GM11168 (cell line): ENCODE data around the gene ICA1L.

ENCODE experiments used
- in situ Hi-C: fragments of 300-500 bp; cut with MboI; formaldehyde crosslinking; loops from one replicate; pipeline ENCODE4 v1.12.0; 2022; ENCODE audit warnings: low sequenced_read_pairs; ENCODE audit not compliant: unreplicated experiment

Gene ICA1L

GRCh38 chr2:202790676-202791075 is 80.9 kb downstream of the ICA1L start:
- in situ Hi-C loops: no loop called here

- in situ Hi-C loops: no loop called here
These were observed 84.7 kb downstream of the ICA1L start for GRCh38 chr2:202786842-202787241.

GRCh38 chr2:202782940-202783558 is 88.5 kb downstream of the ICA1L start:
- in situ Hi-C loops: no loop called here

- in situ Hi-C loops: no loop called here
These were observed 91.0 kb downstream of the ICA1L start for GRCh38 chr2:202780514-202781021.

- in situ Hi-C loops: no loop called here
These were observed 93.3 kb downstream of the ICA1L start for GRCh38 chr2:202778217-202778616.

- in situ Hi-C loops: no loop called here
These were observed 97.5 kb downstream of the ICA1L start for GRCh38 chr2:202774104-202774503.

- in situ Hi-C loops: no loop called here
These were observed 98.1 kb downstream of the ICA1L start for GRCh38 chr2:202773301-202773973.

- in situ Hi-C loops: no loop called here
These were observed 99.7 kb downstream of the ICA1L start for GRCh38 chr2:202771741-202772460.

- in situ Hi-C loops: no loop called here
These were observed 100.2 kb downstream of the ICA1L start for GRCh38 chr2:202771336-202771735.

- in situ Hi-C loops: no loop called here
These were observed 102.4 kb downstream of the ICA1L start for GRCh38 chr2:202769201-202769600.

- in situ Hi-C loops: no loop called here
These were observed 103.3 kb downstream of the ICA1L start for GRCh38 chr2:202768273-202768672.

GRCh38 chr2:202765436-202765835 is 106.1 kb downstream of the ICA1L start:
- in situ Hi-C loops: no loop called here

GRCh38 chr2:202764991-202765390 is 106.6 kb downstream of the ICA1L start:
- in situ Hi-C loops: no loop called here

GRCh38 chr2:202763916-202764315 is 107.7 kb downstream of the ICA1L start:
- in situ Hi-C loops: no loop called here

- in situ Hi-C loops: no loop called here
These were observed 109.0 kb downstream of the ICA1L start for GRCh38 chr2:202762556-202762955.

- in situ Hi-C loops: no loop called here
These were observed 110.7 kb downstream of the ICA1L start for GRCh38 chr2:202760848-202761247.

GRCh38 chr2:202758604-202759003 is 113.0 kb downstream of the ICA1L start:
- in situ Hi-C loops: loop anchor here (10.0 kb wide), 1 partner anchor 384 kb away; the partner anchor contains the start of gene BMPR2

- in situ Hi-C loops: loop anchor here (10.0 kb wide), 1 partner anchor 383 kb away; the partner anchor contains the start of gene BMPR2
These were observed 113.4 kb downstream of the ICA1L start for GRCh38 chr2:202758128-202758527.

- in situ Hi-C loops: loop anchor here (10.0 kb wide), 1 partner anchor 383 kb away; the partner anchor contains the start of gene BMPR2
These were observed 114.2 kb downstream of the ICA1L start for GRCh38 chr2:202757339-202757738.

- in situ Hi-C loops: loop anchor here (10.0 kb wide), 1 partner anchor 382 kb away; the partner anchor contains the start of gene BMPR2
These were observed 115.0 kb downstream of the ICA1L start for GRCh38 chr2:202756598-202756997.

GRCh38 chr2:202754936-202755335 is 116.6 kb downstream of the ICA1L start:
- in situ Hi-C loops: loop anchor here (10.0 kb wide), 1 partner anchor 380 kb away; the partner anchor contains the start of gene BMPR2
